ENCODE measurements around the gene STYXL2.
A peak's percentile ranks its signal among the peaks of the same experiment; 100 is the strongest.

The STYXL2 gene

GRCh38 chr1:167110586-167110985 lies 16.7 kb downstream of the STYXL2 start:
- no peak for DNase-seq (ENCODE audit: low spot score)

- DNase-seq (ENCODE audit: low spot score), result no peak
These were observed 18.2 kb downstream of the STYXL2 start for GRCh38 chr1:167111868-167112709.

GRCh38 chr1:167114725-167115124 lies 20.9 kb downstream of the STYXL2 start:
- DNase-seq (ENCODE audit: low spot score), result no peak

GRCh38 chr1:167115655-167116054 lies 21.8 kb downstream of the STYXL2 start:
- no peak for DNase-seq (ENCODE audit: low spot score)

GRCh38 chr1:167116174-167116573 lies 22.3 kb downstream of the STYXL2 start:
- DNase-seq (ENCODE audit: low spot score), result no peak

- no peak for DNase-seq (ENCODE audit: low spot score)
These were observed 23.4 kb downstream of the STYXL2 start for GRCh38 chr1:167117225-167117624.

GRCh38 chr1:167118188-167118587 lies 24.3 kb downstream of the STYXL2 start:
- no peak for DNase-seq (ENCODE audit: low spot score)

GRCh38 chr1:167119696-167120095 lies 25.8 kb downstream of the STYXL2 start:
- no peak for DNase-seq (ENCODE audit: low spot score)

- DNase-seq (ENCODE audit: low spot score), result no peak
These were observed 27.0 kb downstream of the STYXL2 start for GRCh38 chr1:167120899-167121298.

GRCh38 chr1:167121375-167122120 lies 27.7 kb downstream of the STYXL2 start:
- no peak for DNase-seq (ENCODE audit: low spot score)

- DNase-seq (ENCODE audit: low spot score), result no peak
These were observed 28.2 kb downstream of the STYXL2 start for GRCh38 chr1:167122121-167122480.

- DNase-seq (ENCODE audit: low spot score), result no peak
These were observed 28.7 kb downstream of the STYXL2 start for GRCh38 chr1:167122568-167122967.

GRCh38 chr1:167126317-167126716 lies 32.4 kb downstream of the STYXL2 start:
- no peak for DNase-seq (ENCODE audit: low spot score)

GRCh38 chr1:167126811-167127210 lies 32.9 kb downstream of the STYXL2 start:
- DNase-seq (ENCODE audit: low spot score), result no peak

- DNase-seq (ENCODE audit: low spot score), result no peak
These were observed 33.4 kb downstream of the STYXL2 start for GRCh38 chr1:167127236-167127635.

- DNase-seq (ENCODE audit: low spot score), result no peak
These were observed 33.8 kb downstream of the STYXL2 start for GRCh38 chr1:167127661-167128060.

- DNase-seq (ENCODE audit: low spot score), result no peak
These were observed 34.7 kb downstream of the STYXL2 start for GRCh38 chr1:167128261-167129227.

- DNase-seq (ENCODE audit: low spot score), result no peak
These were observed 37.1 kb downstream of the STYXL2 start for GRCh38 chr1:167130829-167131510.

- no peak for DNase-seq (ENCODE audit: low spot score)
These were observed 38.6 kb downstream of the STYXL2 start for GRCh38 chr1:167132301-167133010.

GRCh38 chr1:167135281-167135840 lies 41.5 kb downstream of the STYXL2 start:
- DNase-seq (ENCODE audit: low spot score), result no peak

GRCh38 chr1:167136191-167136614 lies 42.3 kb downstream of the STYXL2 start:
- peak; percentile 59 for DNase-seq (ENCODE audit: low spot score)

Data from AG08396 (cell line).